Naive B cell (primary cell): ENCODE results near the gene CRISPLD2. TPM values are rescaled to one million over a fixed set of nuclear protein-coding genes. Genes with fewer than 3 reads are reported as not detected.

Source experiments
- ATAC-seq, 2 donors: fragments of 150-1000 bp; cut with Tn5 transposase; 2 replicates each; pipeline ENCODE4 v1.10.0; 2021; ENCODE audit warnings: low read depth in 2 of 2, mild to moderate bottlenecking in 2 of 2, moderate library complexity in 2 of 2
- DNase-seq: peaks from one replicate; pipeline ENCODE4 v3.0.0; 2022
- H3K27ac Mint-ChIP-seq, 6 donors: one replicate each; pipeline ENCODE4 v1.8.0; 2020 to 2022; ENCODE audit warnings: mild to moderate bottlenecking in 6 of 6, mixed read lengths in 6 of 6, moderate library complexity in 5 of 6, inconsistent platforms in 2 of 6
- H3K27me3 Mint-ChIP-seq, 3 donors: one replicate each; pipeline ENCODE4 v1.8.0; 2021 to 2022; ENCODE audit warnings: mixed read lengths in 3 of 3, mild to moderate bottlenecking in 1 of 3
- H3K36me3 Mint-ChIP-seq, 2 donors: one replicate each; pipeline ENCODE4 v1.8.0; 2020 to 2022; ENCODE audit warnings: mixed read lengths in 2 of 2, inconsistent platforms in 1 of 2, mild to moderate bottlenecking in 1 of 2
- H3K4me1 Mint-ChIP-seq, 3 donors: one replicate each; pipeline ENCODE4 v1.8.0; 2020 to 2022; ENCODE audit warnings: mixed read lengths in 3 of 3, inconsistent platforms in 1 of 3, mild to moderate bottlenecking in 1 of 3, moderate library complexity in 1 of 3
- H3K4me3 Mint-ChIP-seq, 8 donors: one replicate each; pipeline ENCODE4 v1.8.0; 2020 to 2022; ENCODE audit warnings: mild to moderate bottlenecking in 8 of 8, mixed read lengths in 8 of 8, moderate library complexity in 8 of 8, inconsistent platforms in 2 of 8
- H3K9me3 Mint-ChIP-seq, 7 donors: one replicate each; pipeline ENCODE4 v1.8.0; 2020 to 2022; ENCODE audit warnings: mixed read lengths in 7 of 7, mild to moderate bottlenecking in 5 of 7, inconsistent platforms in 2 of 7, moderate library complexity in 1 of 7
- polyA plus RNA-seq, 6 donors: library from polyadenylated mRNA; unstranded; fragments of 300-500 nt; fragmentation: Illumina TruSeq; gene quantifications; one replicate each; pipeline ENCODE4 v1.2.3, GENCODE V29; 2021; ENCODE audit warnings: low read depth in 6 of 6

Gene CRISPLD2
- polyA plus RNA-seq, 6 donors from 2014 or later: 0.08 to 0.87 (median 0.32) TPM; not detected in 3

DNA sequence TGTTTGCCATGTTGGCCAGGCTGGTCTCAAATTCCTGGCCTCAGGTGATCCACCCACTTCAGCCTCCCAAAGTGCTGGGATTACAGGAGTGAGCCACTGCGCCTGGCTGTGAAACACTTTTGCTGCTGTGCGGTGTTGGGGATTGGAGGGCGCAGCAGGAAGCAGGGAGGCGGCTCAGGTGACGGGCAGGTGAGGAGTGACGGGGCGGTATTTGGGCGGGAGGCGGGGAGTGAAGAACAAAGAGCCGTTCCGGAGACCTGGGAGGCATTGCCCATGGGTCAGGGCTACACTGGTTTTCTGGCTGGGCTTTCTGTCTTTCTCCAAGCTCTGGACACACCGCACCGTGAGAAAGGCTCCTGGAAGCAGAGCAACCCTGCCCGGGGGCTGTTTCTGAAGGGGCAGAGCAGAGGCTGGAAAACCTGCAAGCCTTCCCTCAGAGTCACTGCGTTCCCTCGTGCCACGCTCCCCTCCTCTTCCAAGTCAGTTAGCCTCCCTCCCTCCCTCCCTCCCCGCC is 22.1 kb downstream of the CRISPLD2 start:
- no peaks in the 10 kb centered on the region for H3K9me3 Mint-ChIP-seq
- peaks cover 28 to 73% (median 34%) of the 10 kb centered on the region in 3 donors for H3K27me3 Mint-ChIP-seq
- ATAC-seq (no peak), DNase-seq (no peak)
- peaks cover 0 to 7% of the 10 kb centered on the region in 2 donors for H3K36me3 Mint-ChIP-seq
- no peak overlapping the region for H3K27ac Mint-ChIP-seq
- peaks cover 0 to 5% (median 3%) of the 10 kb centered on the region in 3 donors for H3K4me1 Mint-ChIP-seq
- H3K4me3 Mint-ChIP-seq: no peak overlapping the region

DNA sequence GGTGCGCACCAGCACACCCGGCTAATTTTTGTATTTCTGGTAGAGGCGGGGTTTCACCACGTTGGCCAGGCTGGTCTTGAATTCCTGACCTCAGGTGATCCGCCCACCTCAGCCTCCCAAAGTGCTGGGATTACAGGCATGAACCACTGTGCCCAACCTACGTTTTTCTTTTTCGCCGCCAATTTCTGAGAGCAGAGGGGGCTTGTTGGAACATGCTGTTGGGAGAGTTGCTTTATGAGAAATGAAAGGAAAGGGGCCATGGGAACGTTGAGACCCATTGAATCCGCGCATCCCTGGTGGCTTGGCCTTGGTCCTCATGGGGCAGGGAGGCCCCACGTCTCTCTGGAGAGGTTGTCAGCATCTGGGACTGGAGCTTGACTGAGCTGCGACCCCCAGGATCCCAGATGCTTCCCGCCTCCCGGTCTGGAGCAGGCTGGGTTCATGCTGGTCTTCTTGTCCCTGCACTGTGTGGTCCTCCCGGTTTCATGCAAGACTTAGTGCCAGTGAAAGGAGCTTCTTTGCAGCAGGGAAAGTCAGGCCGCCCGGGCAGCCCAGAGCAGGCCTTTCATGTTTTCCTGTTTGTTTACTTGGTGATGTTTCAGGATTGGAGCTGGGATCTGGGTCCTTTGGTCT is 22.8 kb downstream of the CRISPLD2 start:
- no peak for ATAC-seq
- Mint-ChIP-seq H3K4me3 (no peak overlapping the region), H3K36me3 (peaks cover 0 to 7% of the 10 kb centered on the region in 2 donors), H3K27ac (no peak overlapping the region), H3K27me3 (peaks cover 27 to 74% (median 34%) of the 10 kb centered on the region in 3 donors), H3K9me3 (no peaks in the 10 kb centered on the region), H3K4me1 (peaks cover 0 to 5% (median 3%) of the 10 kb centered on the region in 3 donors)
- DNase-seq: no peak

DNA sequence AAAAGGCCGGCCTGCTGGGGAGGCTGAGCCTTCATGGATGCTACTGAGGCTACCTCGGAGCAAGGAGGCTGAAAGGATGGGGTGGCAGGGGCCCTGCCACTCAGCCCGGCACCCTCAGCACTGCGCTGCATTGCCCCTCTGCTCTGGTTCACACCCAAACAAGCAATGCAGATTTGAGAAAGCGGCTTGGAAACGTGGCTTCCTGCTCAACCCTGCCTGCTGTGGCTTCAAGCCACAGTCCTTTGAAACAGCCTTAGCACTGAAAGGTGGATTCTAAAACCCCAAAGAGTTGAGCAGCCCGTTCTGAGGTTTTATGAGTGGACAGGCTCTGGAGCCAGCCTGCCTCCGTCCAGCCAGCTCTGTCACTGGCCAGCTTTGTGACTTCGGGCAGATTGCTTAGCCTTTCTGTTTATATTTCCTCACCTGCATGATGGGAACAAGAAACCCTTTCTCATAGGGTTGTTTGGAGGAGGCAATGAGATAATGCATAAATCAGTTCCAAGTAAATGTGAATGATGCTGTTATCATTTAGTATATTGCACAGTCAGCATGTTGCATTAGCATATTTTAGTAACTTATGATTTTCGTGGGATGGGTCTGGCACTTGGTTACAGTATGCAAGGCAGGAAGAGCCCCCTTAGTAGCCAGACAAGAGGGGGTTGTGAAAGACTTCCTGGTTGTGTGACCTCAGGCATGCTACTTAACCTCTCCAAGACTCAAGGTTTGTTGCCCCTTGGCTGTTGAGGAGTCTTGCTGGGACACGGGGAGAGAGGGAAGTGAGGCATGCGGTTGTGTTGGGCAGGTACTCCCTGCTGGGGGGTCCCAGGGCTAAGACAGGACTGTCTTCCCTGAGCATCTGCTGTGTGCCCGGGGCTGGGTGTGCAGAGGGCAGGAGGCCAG is 23.6 kb downstream of the CRISPLD2 start:
- peaks cover 23 to 77% (median 40%) of the 10 kb centered on the region in 3 donors for H3K27me3 Mint-ChIP-seq
- no peak overlapping the region for H3K27ac Mint-ChIP-seq
- ATAC-seq (no peak), DNase-seq (no peak)
- H3K36me3 Mint-ChIP-seq: peaks cover 0 to 7% of the 10 kb centered on the region in 2 donors
- H3K4me3 Mint-ChIP-seq: no peak overlapping the region
- H3K4me1 Mint-ChIP-seq: peaks cover 0 to 5% (median 3%) of the 10 kb centered on the region in 3 donors
- H3K9me3 Mint-ChIP-seq: no peaks in the 10 kb centered on the region

DNA sequence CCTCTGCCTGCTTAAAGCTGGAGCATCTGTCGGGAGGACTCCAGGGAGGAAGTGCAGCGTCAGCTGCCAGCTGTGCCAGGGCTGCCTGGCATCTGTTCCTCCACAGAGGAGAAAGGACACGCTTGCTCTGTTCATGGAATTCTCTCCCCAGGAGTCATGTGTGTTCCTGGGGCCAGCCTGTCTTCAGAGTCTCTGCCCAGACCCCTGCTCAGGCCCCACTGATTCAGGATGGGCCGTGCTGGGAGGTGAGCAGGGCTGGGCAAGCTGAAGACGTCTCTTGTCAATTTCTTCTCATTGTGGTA is 24.2 kb downstream of the CRISPLD2 start:
- ATAC-seq: no peak
- peaks cover 0 to 5% (median 3%) of the 10 kb centered on the region in 3 donors for H3K4me1 Mint-ChIP-seq
- DNase-seq: no peak
- H3K9me3 Mint-ChIP-seq: no peaks in the 10 kb centered on the region
- H3K27me3 Mint-ChIP-seq: peaks cover 23 to 75% (median 41%) of the 10 kb centered on the region in 3 donors
- H3K4me3 Mint-ChIP-seq: no peak overlapping the region
- peaks cover 0 to 7% of the 10 kb centered on the region in 2 donors for H3K36me3 Mint-ChIP-seq
- no peak overlapping the region for H3K27ac Mint-ChIP-seq

DNA sequence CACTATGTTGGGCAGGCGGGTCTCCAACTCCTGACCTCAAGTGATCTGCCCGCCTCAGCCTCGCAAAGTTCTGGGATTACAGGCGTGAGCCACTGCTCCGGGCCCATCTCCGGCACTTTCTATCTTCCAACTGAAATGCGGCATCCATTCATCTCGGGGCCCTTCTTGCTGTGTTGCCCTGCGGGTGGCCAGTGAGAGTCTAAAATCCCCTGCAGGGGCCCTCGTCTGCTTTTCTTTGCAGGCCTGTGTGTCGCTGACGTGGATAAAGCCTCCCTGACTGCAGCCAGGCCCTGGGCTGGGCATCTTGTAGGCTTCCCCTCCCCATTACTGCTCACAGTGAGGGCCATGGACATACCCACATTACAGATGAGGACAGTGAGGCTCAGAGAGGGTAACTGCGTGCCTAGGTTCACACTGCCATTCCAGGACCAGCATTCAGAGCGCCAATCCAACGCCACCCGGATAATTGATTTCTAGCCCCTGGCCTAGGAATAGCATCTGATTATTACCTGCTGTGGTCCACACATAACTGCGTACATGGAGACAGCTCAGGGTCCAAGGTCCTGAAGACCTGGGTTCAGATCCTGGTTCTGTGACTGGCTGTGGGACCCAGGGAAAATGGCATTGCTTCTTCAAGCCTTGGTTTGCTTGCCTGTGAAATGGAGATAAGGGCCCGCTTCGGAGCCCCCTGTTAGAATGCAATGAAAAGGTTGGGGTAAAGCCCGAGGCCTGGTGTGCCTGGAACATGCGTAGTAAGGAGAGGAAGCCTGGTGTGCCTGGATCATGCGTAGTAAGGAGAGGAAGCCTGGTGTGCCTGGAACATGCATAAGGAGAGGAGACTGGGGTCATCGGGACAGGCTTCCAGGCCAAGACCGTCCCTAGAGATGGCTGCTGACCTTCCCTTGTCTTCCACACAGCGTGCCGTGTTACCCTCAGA is 25.0 kb downstream of the CRISPLD2 start:
- Mint-ChIP-seq H3K4me1 (peaks cover 0 to 5% (median 3%) of the 10 kb centered on the region in 3 donors), H3K27ac (peak overlapping the region in 1 of 6 donors; percentile 11)

DNA sequence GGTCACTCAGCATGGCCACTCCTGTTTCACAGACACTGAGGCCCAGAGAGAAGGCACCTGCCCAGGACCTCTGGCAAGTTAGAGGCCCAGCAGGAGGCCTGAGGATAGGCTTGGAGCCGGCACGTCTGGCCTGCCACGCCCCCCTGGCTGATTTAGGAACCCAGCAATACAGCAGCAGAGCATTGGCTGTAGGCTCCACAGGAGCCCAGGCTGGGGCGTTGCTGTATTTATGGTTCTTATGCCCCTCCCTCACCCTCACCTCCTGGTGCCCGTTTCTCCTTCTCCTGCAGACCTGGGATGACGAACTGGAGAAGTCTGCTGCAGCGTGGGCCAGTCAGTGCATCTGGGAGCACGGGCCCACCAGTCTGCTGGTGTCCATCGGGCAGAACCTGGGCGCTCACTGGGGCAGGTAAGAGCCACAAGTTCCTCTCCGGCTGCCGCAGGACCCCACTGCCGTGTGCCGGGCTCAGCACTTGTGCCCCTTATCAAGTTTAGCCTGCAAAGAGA is 25.8 kb downstream of the CRISPLD2 start:
- Mint-ChIP-seq H3K27ac (no peak overlapping the region), H3K9me3 (peaks cover 0 to 4% (median under 1%) of the 10 kb centered on the region in 7 donors), H3K4me3 (no peak overlapping the region), H3K4me1 (peaks cover 0 to 5% (median 3%) of the 10 kb centered on the region in 3 donors), H3K36me3 (peaks cover 0 to 9% of the 10 kb centered on the region in 2 donors), H3K27me3 (peaks cover 26 to 64% (median 42%) of the 10 kb centered on the region in 3 donors)
- DNase-seq (no peak), ATAC-seq (no peak)

More for the DNA sequence above, 25.0 kb downstream of the CRISPLD2 start:
- H3K9me3 Mint-ChIP-seq: no peaks in the 10 kb centered on the region
- H3K27me3 Mint-ChIP-seq: peaks cover 23 to 66% (median 41%) of the 10 kb centered on the region in 3 donors
- H3K36me3 Mint-ChIP-seq: peaks cover 0 to 7% of the 10 kb centered on the region in 2 donors
- DNase-seq (no peak), ATAC-seq (no peak)
- H3K4me3 Mint-ChIP-seq: no peak overlapping the region

DNA sequence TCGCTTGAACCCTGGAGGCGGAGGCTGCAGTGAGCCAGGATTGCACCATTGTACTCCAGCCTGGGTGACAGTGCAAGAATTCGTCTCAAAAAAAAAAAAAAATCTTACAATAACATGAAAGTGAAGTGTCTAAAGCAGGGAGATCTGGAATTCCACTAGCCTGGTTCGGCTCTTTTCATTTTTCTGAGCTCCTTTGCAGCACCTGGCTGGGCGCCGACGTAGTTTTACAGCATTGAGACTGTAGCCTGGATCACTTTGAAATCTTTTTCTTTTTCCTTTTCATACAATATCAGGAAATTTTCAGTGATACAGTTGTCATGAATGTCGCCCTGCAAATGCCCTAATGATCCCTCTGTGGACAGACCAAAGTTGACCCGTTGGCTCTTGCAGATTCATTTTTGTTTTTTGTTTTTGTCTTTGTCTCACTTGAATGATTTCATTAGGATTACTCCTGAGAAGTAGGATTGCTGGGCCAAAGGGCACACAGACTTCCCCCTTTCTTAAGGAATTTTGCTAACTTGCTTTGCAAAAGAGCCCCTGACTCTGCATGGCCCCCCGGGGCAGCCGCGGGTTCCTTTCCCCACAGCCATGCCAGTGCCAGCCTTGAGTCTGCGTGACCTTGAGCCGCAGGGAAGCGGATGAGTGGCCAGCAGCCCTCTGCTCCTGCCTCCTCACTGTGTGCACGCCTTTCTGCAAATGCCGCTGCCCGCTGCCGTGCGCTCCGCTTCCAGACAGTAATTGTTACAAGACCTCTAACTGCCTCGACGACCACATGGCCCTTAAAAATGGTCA is 28.0 kb downstream of the CRISPLD2 start:
- H3K27me3 Mint-ChIP-seq: peaks cover 17 to 52% (median 28%) of the 10 kb centered on the region in 3 donors
- H3K36me3 Mint-ChIP-seq: peaks cover 0 to 8% of the 10 kb centered on the region in 2 donors
- no peak for ATAC-seq

DNA sequence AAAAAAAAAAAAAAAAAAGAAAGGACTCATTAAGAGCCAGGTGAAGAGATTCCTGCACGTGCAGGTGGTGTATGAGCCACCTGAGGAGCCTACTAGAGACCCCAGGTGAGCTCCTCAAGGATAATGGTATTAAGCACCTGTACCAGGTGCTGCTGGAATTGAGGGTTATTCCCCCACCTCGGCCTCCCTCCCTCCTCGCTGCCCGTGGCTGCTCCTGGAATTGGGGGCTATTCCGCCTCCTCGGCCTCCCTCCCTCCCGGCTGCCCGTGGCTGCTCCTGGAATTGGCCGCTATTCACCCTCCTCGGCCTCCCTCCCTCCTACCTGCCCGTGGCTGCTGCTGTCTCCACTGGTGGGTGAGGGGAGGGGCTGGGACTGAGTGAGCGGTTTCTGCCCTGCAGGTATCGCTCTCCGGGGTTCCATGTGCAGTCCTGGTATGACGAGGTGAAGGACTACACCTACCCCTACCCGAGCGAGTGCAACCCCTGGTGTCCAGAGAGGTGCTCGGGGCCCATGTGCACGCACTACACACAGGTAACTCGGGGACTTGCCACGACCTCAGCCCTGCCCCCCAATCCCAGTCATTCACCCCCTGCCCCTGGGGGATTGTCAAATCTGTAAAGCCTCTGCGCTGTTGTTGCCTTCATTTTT is 29.3 kb downstream of the CRISPLD2 start:
- Mint-ChIP-seq H3K4me3 (no peak overlapping the region), H3K27me3 (peaks cover 10 to 47% (median 34%) of the 10 kb centered on the region in 3 donors), H3K9me3 (peaks cover 4 to 13% (median 7%) of the 10 kb centered on the region in 7 donors), H3K36me3 (peaks cover 0 to 8% of the 10 kb centered on the region in 2 donors), H3K4me1 (no peaks in the 10 kb centered on the region), H3K27ac (no peak overlapping the region)
- ATAC-seq (no peak), DNase-seq (no peak)

More for the DNA sequence above, 28.0 kb downstream of the CRISPLD2 start:
- H3K27ac Mint-ChIP-seq: no peak overlapping the region
- H3K9me3 Mint-ChIP-seq: peaks cover 4 to 13% (median 7%) of the 10 kb centered on the region in 7 donors
- no peaks in the 10 kb centered on the region for H3K4me1 Mint-ChIP-seq
- DNase-seq: no peak
- no peak overlapping the region for H3K4me3 Mint-ChIP-seq

DNA sequence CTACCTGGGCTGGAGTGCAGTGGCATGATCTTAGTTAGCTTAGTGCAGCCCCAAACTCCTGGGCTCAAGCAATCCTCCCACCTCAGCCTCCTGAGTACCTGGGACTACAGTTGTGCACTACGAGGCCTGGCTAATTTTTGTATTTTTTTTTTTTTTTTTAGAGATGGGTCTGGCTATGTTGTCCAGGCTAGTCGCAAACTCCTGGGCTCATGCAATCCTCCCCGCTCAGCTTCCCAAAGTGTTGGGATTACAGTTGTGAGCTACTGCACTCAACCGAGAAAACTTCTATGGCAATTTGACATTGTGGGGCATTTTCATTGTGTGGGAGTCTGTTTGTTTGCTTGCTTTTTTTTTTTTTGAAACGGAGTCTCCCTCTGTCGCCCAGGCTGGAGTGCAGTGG is 30.0 kb downstream of the CRISPLD2 start:
- Mint-ChIP-seq H3K27ac (no peak overlapping the region), H3K9me3 (peaks cover 4 to 13% (median 7%) of the 10 kb centered on the region in 7 donors), H3K27me3 (peaks cover 5 to 40% (median 30%) of the 10 kb centered on the region in 3 donors), H3K36me3 (peaks cover 0 to 8% of the 10 kb centered on the region in 2 donors), H3K4me3 (no peak overlapping the region), H3K4me1 (no peaks in the 10 kb centered on the region)
- DNase-seq (no peak), ATAC-seq (no peak)

DNA sequence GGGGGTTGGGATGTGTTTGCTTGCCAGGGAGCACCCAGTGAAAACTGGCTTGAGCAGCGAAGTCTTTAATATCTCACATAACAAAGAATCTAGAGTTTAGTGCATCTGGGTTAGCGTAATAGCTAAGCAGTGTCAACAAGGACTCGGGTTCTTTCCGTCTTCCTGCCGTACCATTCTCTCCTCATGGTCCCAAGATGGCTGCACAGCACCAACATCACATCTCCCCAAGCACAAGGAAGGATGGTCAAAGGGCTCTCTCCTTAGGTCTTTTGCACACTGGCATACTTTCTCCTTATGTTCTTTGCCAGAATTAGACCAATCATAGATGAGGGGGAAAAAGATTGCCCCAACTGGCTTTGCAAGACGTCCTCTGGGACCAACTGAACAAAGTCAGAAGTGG is 30.9 kb downstream of the CRISPLD2 start:
- Mint-ChIP-seq H3K27me3 (peaks cover 5 to 37% (median 29%) of the 10 kb centered on the region in 3 donors), H3K9me3 (peaks cover 4 to 13% (median 7%) of the 10 kb centered on the region in 7 donors), H3K27ac (no peak overlapping the region), H3K4me1 (no peaks in the 10 kb centered on the region), H3K4me3 (no peak overlapping the region), H3K36me3 (peaks cover 0 to 8% of the 10 kb centered on the region in 2 donors)
- DNase-seq (no peak), ATAC-seq (no peak)

DNA sequence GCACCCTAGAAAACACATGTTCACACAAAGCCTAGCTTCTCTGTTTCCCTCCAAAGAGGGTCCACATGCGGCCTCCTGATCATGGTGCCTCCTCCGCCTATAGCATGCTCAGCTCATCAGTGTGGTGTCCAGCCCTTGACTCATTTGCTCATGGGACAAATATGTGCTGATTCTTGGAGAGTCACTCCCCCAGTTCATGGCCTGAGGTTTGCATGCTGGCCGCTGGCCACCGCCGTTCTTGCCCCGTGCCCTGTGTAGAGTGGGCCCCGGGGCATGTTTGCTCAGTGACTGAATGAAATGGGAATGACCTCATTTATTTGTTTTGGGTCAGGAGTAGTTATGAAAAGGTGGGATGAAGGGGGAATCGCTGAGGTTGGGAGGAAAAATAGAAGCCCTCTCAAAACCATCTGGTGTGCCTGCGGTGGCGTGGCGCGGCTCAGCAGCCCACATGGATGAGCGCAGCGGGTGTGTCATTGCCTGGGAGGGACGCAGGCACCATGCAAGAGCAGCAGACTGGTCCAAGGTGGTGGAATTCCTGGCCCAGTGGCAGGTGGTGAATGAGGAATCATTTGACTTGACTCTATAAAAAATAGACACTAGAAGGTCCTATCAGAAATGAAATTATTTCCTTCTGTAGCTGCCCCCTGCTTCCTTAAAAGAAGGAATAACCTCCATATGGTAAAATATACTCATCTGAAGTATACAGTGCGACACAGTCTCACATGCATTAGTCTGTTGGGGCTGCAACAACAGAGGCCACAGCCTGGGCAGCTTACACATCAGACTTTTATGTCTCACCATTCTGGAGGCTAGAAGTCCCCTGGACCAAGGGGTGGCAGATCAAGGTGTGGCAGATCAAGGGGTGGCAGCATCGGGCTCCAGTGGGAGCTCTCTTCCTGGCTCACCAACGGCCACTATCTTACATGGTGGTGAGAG is 31.7 kb downstream of the CRISPLD2 start:
- H3K4me3 Mint-ChIP-seq: no peak overlapping the region
- peaks cover 4 to 13% (median 7%) of the 10 kb centered on the region in 7 donors for H3K9me3 Mint-ChIP-seq
- ATAC-seq: no peak
- H3K36me3 Mint-ChIP-seq: peaks cover 0 to 8% of the 10 kb centered on the region in 2 donors
- H3K4me1 Mint-ChIP-seq: no peaks in the 10 kb centered on the region
- no peak overlapping the region for H3K27ac Mint-ChIP-seq
- peaks cover 5 to 35% (median 33%) of the 10 kb centered on the region in 3 donors for H3K27me3 Mint-ChIP-seq
- no peak for DNase-seq
